Kidney (tissue), 14 donors: Measurements from ENCODE around the gene CYB561D2. TPM values are rescaled to one million over a fixed set of nuclear protein-coding genes. Genes with fewer than 3 reads are reported as not detected.
"Not testable (repeated sequence)": the region's sequence is repeated elsewhere in the genome, so short reads cannot be mapped to it uniquely, and the experiment has no call there.

Source experiments
- DNase-seq, 5 donors: peaks; one replicate each; pipeline ENCODE4 v3.0.0-alpha.2; 2013 to 2020
- FAIRE-seq: peaks from 2 replicates; lab custom pipeline; 2012; peaks lifted over from hg19 to GRCh38; lab: Jason Lieb, UNC
- H3K27ac ChIP-seq, 2 donors: one replicate each; pipeline ENCODE4 v1.7.0; 2013; ENCODE audit warnings: low read depth in 2 of 2, low read length in 2 of 2, inconsistent platforms in 1 of 2
- H3K27me3 ChIP-seq: one replicate; pipeline ENCODE4 v1.7.1; 2013; ENCODE audit warnings: low read length, inconsistent platforms; ENCODE audit not compliant: control insufficient read depth, insufficient read depth
- H3K36me3 ChIP-seq, 3 donors: one replicate each; pipeline versions ENCODE4 v1.7.0 to v1.7.1; 2013; ENCODE audit warnings: low read length in 3 of 3, control low read depth in 1 of 3, inconsistent platforms in 1 of 3; ENCODE audit not compliant: insufficient read depth in 3 of 3, control insufficient read depth in 2 of 3
- H3K4me1 ChIP-seq, 3 donors: one replicate each; pipeline versions ENCODE4 v1.7.0 to v1.7.1; 2013; ENCODE audit warnings: low read length in 3 of 3, inconsistent platforms in 1 of 3, low read depth in 1 of 3; ENCODE audit not compliant: control insufficient read depth in 2 of 3, insufficient read depth in 2 of 3
- H3K4me3 ChIP-seq, 3 donors: one replicate each; pipeline versions ENCODE4 v1.7.0 to v1.8.1; 2013; ENCODE audit warnings: low read length in 3 of 3, control low read depth in 1 of 3, inconsistent platforms in 1 of 3
- H3K9ac ChIP-seq, 3 donors: one replicate each; pipeline versions ENCODE4 v1.7.0 to v1.7.1; 2013; ENCODE audit warnings: low read length in 3 of 3, control low read depth in 1 of 3, inconsistent platforms in 1 of 3
- H3K9me3 ChIP-seq, 3 donors: one replicate each; pipeline versions ENCODE4 v1.7.0 to v1.7.1; 2013; ENCODE audit warnings: low read length in 3 of 3, control low read depth in 1 of 3, inconsistent platforms in 1 of 3; ENCODE audit not compliant: control insufficient read depth in 2 of 3, insufficient read depth in 1 of 3
- CTCF ChIP-seq: IDR thresholded peaks from 3 replicates; pipeline ENCODE4 v1.5.1; 2012; ENCODE audit warnings: mild to moderate bottlenecking, moderate library complexity, borderline replicate concordance; ENCODE audit not compliant: insufficient read depth; ENCODE audit errors: extremely low read depth
- intact Hi-C: fragments of 100-400 bp; cut with DNase I; formaldehyde crosslinking; loops from one replicate; pipeline ENCODE4 v1.11.1; 2022
- polyA plus RNA-seq: library from polyadenylated mRNA; stranded (reverse); fragments of 350-450 nt; fragmentation: Illumina TruSeq; extraction: RNeasy Lipid Tissue Mini Kit (QIAGEN cat#74804); gene quantifications from one replicate; pipeline ENCODE4 v1.2.3, GENCODE V29; 2014; ENCODE audit warnings: low read depth, low replicate concordance; ENCODE audit not compliant: insufficient read depth
- total RNA-seq: library from RNA; stranded (reverse); fragmentation: NEBNext Ultra II Directional; extraction: Animal tissue kit (Norgen Biotek cat#: 25700); gene quantifications from one replicate; pipeline ENCODE4 v1.2.1, GENCODE V29; 2021
- donor health status: control.
- donor health status: control.
- donor health status: control.
- donor health status: control.
- donor health status: control.
- donor health status: DM: yes; HTN: yes; CAD: no.
- donor health status: Normal renal cell carcinoma (clear cell type).

The CYB561D2 gene
- total and polyA plus RNA-seq, 2 donors from 2014 or later: 28.5 to 38.8 TPM

GRCh38 chr3:50303013-50303815 lies 47.4 kb upstream of the CYB561D2 start, which contains the start of gene HYAL1:
Gene HYAL1, minus strand, starts transcription at chr3:50303574. Its CDS starts 618 bp downstream, at chr3:50302956.
- Histone ChIP-seq H3K27me3 (no peaks in the 10 kb centered on the region), H3K9ac (peak within 1 kb of the TSS in 2 of 3 donors; percentile 65 to 89), H3K27ac (peak within 1 kb of the TSS; percentile 92 to 96), H3K4me1 (peaks cover 4 to 38% (median 14%) of the 10 kb centered on the region in 3 donors), H3K36me3 (peaks cover 0 to 6% (median 3%) of the 10 kb centered on the region in 3 donors), H3K4me3 (peak within 1 kb of the TSS in 2 of 3 donors; percentile 49 to 79), H3K9me3 (no peaks in the 10 kb centered on the region)
- FAIRE-seq (no peak), DNase-seq (peak; percentile 73 to 95 (median 82))
- intact Hi-C loops: no loop called here
- peak; percentile 25 for TF ChIP-seq CTCF

- no peak for FAIRE-seq
Measured at GRCh38 chr3:50304601-50305000, 46.1 kb upstream of the CYB561D2 start.

GRCh38 chr3:50312041-50312440 lies 38.6 kb upstream of the CYB561D2 start:
- DNase-seq, H3K36me3 ChIP-seq, H3K27ac ChIP-seq, intact Hi-C loops, H3K9ac ChIP-seq, H3K4me3 ChIP-seq, H3K27me3 ChIP-seq, H3K4me1 ChIP-seq, H3K9me3 ChIP-seq, FAIRE-seq: not testable (repeated sequence)

More at GRCh38 chr3:50304601-50305000, 46.1 kb upstream of the CYB561D2 start:
- no peak for TF ChIP-seq CTCF
- no peaks in the 10 kb centered on the region for H3K27me3 ChIP-seq
- H3K4me1 ChIP-seq: peaks cover 4 to 30% (median 10%) of the 10 kb centered on the region in 3 donors
- H3K9ac ChIP-seq: no peak overlapping the region
- intact Hi-C loops: no loop called here
- no peak overlapping the region for H3K4me3 ChIP-seq
- H3K36me3 ChIP-seq: peaks cover 0 to 6% (median 3%) of the 10 kb centered on the region in 3 donors
- H3K27ac ChIP-seq: no peak overlapping the region
- no peaks in the 10 kb centered on the region for H3K9me3 ChIP-seq
- no peak for DNase-seq

- H3K27me3 ChIP-seq: no peaks in the 10 kb centered on the region
- no peaks in the 10 kb centered on the region for H3K9me3 ChIP-seq
- peaks cover 0 to 19% (median 6%) of the 10 kb centered on the region in 3 donors for H3K4me1 ChIP-seq
- no peak overlapping the region for H3K27ac ChIP-seq
- H3K9ac ChIP-seq: no peak overlapping the region
- no peak overlapping the region for H3K4me3 ChIP-seq
- H3K36me3 ChIP-seq: peaks cover 6 to 18% (median 9%) of the 10 kb centered on the region in 3 donors
- intact Hi-C loops: no loop called here
- no peak for DNase-seq
- TF ChIP-seq CTCF: no peak
- no peak for FAIRE-seq
Measured at GRCh38 chr3:50314342-50314741, 36.3 kb upstream of the CYB561D2 start.
